BJ (cell line): ENCODE data around the gene DMAC1. TPM values are rescaled to one million over a fixed set of nuclear protein-coding genes. Genes with fewer than 3 reads are reported as not detected.

ENCODE experiments used
- CTCF ChIA-PET: fragments of 350-600 bp; formaldehyde crosslinking; extraction: SDS; loops from one replicate; lab custom pipeline; 2021; ENCODE audit warnings: antibody characterized with exemption, inconsistent platforms; lab: Yijun Ruan, JAX
- POLR2A ChIA-PET: fragments of 300-600 bp; sonication (Branson Sonifier 250); formaldehyde crosslinking; extraction: SDS; loops from one replicate; lab custom pipeline; 2021; ENCODE audit warnings: antibody characterized with exemption; lab: Charles Lee
- DNase-seq: peaks from one replicate; pipeline ENCODE4 v3.0.0-alpha.2; 2011; ENCODE audit warnings: low read depth
- H3K27me3 ChIP-seq: 2 replicates; pipeline ENCODE4 v1.6.0; 2011; ENCODE audit warnings: low read length; ENCODE audit not compliant: control insufficient read depth, insufficient read depth
- H3K36me3 ChIP-seq: 2 replicates; pipeline ENCODE4 v1.5.1; 2011; ENCODE audit warnings: low read length; ENCODE audit not compliant: control insufficient read depth, insufficient read depth
- H3K4me3 ChIP-seq: 2 replicates; pipeline ENCODE4 v1.5.1; 2011; ENCODE audit warnings: low read depth, mild to moderate bottlenecking, control low read depth, low read length
- polyA plus RNA-seq: library from polyadenylated mRNA; depleted of rRNA; stranded (reverse); fragments of >200 nt; gene quantifications from 2 replicates; pipeline ENCODE4 v1.2.3, GENCODE V29; 2011
- TF ChIP-seq, protein P1 (sequence below): IDR thresholded peaks from 2 replicates; pipeline ENCODE4 v1.5.1; 2011; ENCODE audit warnings: low read depth, mild to moderate bottlenecking, control low read depth, inconsistent platforms, low read length, moderate library complexity; ENCODE audit not compliant: insufficient read depth

Gene DMAC1
- polyA plus RNA-seq, 1 experiment, result 17.1 TPM

DNA sequence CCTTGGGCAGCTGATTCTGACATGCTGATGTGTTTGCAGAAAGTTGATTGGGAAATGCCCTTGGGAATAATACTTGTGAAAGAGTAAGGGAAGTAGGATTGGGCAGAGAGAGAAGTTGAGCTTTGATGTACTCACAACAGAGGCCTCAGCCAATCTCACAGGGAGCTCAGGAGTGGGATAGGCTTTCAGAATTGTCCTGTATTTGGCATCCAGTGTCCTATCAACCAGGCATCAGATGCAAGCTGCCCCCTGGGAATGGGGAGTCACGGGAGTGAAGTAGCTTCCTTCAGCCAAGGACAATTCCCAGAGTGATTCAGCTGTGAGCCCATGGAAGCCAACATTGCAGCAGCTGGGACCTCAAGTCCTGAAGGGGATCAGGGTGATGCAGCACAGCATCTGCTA, 39.6 kb downstream of the DMAC1 start:
- H3K4me3 ChIP-seq, result no peak overlapping the region
- H3K27me3 ChIP-seq, result no peaks in the 10 kb centered on the region
- H3K36me3 ChIP-seq, result no peaks in the 10 kb centered on the region
- TF ChIP-seq, protein P1, sequence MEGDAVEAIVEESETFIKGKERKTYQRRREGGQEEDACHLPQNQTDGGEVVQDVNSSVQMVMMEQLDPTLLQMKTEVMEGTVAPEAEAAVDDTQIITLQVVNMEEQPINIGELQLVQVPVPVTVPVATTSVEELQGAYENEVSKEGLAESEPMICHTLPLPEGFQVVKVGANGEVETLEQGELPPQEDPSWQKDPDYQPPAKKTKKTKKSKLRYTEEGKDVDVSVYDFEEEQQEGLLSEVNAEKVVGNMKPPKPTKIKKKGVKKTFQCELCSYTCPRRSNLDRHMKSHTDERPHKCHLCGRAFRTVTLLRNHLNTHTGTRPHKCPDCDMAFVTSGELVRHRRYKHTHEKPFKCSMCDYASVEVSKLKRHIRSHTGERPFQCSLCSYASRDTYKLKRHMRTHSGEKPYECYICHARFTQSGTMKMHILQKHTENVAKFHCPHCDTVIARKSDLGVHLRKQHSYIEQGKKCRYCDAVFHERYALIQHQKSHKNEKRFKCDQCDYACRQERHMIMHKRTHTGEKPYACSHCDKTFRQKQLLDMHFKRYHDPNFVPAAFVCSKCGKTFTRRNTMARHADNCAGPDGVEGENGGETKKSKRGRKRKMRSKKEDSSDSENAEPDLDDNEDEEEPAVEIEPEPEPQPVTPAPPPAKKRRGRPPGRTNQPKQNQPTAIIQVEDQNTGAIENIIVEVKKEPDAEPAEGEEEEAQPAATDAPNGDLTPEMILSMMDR, result no peak
- DNase-seq, result no peak
- CTCF ChIA-PET, result no interaction called here
- POLR2A ChIA-PET, result no interaction called here

DNA sequence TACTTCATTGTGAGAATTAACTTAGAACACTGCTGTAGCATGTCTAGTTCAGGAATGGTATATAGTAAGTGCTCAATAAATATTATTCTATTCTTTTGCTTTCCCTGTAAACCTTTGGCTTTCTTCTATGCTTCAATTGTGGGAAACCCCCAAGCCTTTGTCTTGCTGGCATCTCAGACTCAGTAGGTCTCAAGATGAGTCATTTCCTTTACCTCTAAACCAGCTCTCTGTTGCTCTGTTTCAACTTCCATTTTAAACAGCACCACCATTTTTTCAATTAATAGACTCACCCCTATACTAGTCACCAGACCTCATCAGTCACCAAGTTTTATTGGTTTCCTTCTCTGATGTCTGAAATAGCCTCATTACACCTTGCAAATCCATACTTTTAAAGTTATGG, 43.5 kb downstream of the DMAC1 start:
- TF ChIP-seq, protein P1, result no peak
- ChIA-PET POLR2A (no interaction called here), CTCF (no interaction called here)
- Histone ChIP-seq H3K27me3 (no peaks in the 10 kb centered on the region), H3K4me3 (no peak overlapping the region), H3K36me3 (no peaks in the 10 kb centered on the region)
- no peak for DNase-seq

DNA sequence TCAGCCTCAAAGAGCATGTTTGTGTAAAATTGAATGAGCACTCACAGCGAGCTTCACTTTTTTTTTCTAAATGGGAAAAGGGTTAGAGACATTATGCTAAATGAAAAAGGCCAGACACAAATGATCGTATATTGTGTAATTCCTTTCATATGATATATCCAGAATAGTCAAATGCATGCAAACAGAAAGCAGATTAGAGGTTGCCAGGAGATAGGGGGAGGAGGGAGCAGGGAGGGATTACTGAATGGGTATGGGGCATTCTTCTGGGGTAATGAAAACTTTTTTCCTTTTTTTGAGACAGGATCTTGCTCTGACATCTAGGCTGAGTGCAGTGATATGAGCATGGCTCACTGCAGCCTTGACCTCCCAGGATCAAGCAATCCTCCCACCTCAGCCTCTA, 47.1 kb downstream of the DMAC1 start:
- H3K27me3 ChIP-seq, result no peaks in the 10 kb centered on the region
- DNase-seq, result no peak
- ChIA-PET CTCF (interaction anchor here (0.6 kb wide), 1 partner anchor 30 kb away, joined by 3 read pairs; no protein-coding TSS in a partner anchor), POLR2A (no interaction called here)
- TF ChIP-seq, protein P1, result no peak
- no peaks in the 10 kb centered on the region for H3K36me3 ChIP-seq
- no peak overlapping the region for H3K4me3 ChIP-seq
